ENCODE data around the gene RPL22.

RPL22 gene

DNA sequence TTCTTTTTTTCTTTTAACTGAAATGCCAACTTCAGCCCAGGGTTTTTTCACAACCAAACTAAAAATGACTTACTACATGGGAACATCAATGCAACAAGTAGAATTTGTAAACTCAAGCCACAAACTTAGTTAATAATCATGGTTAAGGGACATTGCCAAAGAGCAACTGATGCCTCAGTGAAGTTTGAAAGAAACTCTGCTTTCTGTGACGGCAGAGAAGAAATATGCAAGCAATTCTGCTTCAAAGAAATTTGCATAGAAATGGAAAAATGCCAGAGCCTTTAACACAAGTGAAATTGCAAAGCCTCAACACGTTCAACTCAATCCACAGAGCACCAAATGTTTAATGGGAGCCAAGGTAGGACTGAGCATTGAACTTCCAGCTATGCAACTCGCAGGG is 14.2 kb downstream of the RPL22 start:
- no peak overlapping the region for H2AK5ac ChIP-seq (ENCODE audit: low read length, severe bottlenecking)
- H3K4me3 ChIP-seq (ENCODE audit: insufficient read depth in 1 of 2, low read depth in 1 of 2, low read length in 2 of 2), result no peak overlapping the region
- H3K9me3 ChIP-seq (ENCODE audit: control insufficient read depth, low read length), result no peaks in the 10 kb centered on the region
- H3K23ac ChIP-seq (ENCODE audit: low read length in 2 of 2), result no peak overlapping the region
- peaks cover 27% of the 10 kb centered on the region for H3K4me1 ChIP-seq (ENCODE audit: control insufficient read depth, insufficient read depth, low read depth, low read length)
- H4K8ac ChIP-seq (ENCODE audit: low read length), result no peak overlapping the region
- no peak overlapping the region for H2BK15ac ChIP-seq (ENCODE audit: low read depth, poor library complexity, severe bottlenecking)
- peak; percentile 21 for DNase-seq
- H3K4ac ChIP-seq (ENCODE audit: low read depth in 1 of 2, low read length in 2 of 2), result no peak overlapping the region
- H3K36me3 ChIP-seq (ENCODE audit: control insufficient read depth in 1 of 2, insufficient read depth in 2 of 2, low read depth in 1 of 2, low read length in 2 of 2), result peaks cover 42 to 45% of the 10 kb centered on the region in 2 experiments
- peak overlapping the region; percentile 56 for H3K27ac ChIP-seq (ENCODE audit: low read length, poor library complexity, severe bottlenecking)
- H4K91ac ChIP-seq (ENCODE audit: low read length), result no peak overlapping the region
- no peak overlapping the region for H2BK5ac ChIP-seq (ENCODE audit: low read depth, low read length, poor library complexity, severe bottlenecking)
- H2AFZ ChIP-seq (ENCODE audit: low read depth, low read length), result no peak overlapping the region
- no peak overlapping the region for H3K18ac ChIP-seq (ENCODE audit: low read depth in 1 of 2, low read length in 2 of 2)
- no peak overlapping the region for H3K14ac ChIP-seq (ENCODE audit: low read length in 2 of 2)
- peaks cover 8 to 13% of the 10 kb centered on the region in 2 experiments for H3K27me3 ChIP-seq (ENCODE audit: control insufficient read depth in 1 of 2, insufficient read depth in 1 of 2, low read length in 2 of 2)
- no peak overlapping the region for H2BK120ac ChIP-seq (ENCODE audit: low read depth, low read length)
- WGBS, result 80% methylated on average over 3 of the region's 3 CpGs
- no peak overlapping the region for H3K4me2 ChIP-seq (ENCODE audit: low read length, poor library complexity, severe bottlenecking)
- peaks cover 18% of the 10 kb centered on the region for H3K79me1 ChIP-seq (replicated peaks; ENCODE audit: low read length, poor library complexity, severe bottlenecking)
- no peak overlapping the region for H3K9ac ChIP-seq (ENCODE audit: low read length)
- H2BK12ac ChIP-seq (ENCODE audit: low read length in 2 of 2), result no peak overlapping the region

GRCh38 chr1:6184083-6184783 is 15.2 kb downstream of the RPL22 start:
- H3K4me2 ChIP-seq (ENCODE audit: low read length, poor library complexity, severe bottlenecking), result no peak overlapping the region
- H3K23ac ChIP-seq (ENCODE audit: low read length in 2 of 2), result no peak overlapping the region
- H4K91ac ChIP-seq (ENCODE audit: low read length), result no peak overlapping the region
- peaks cover 35% of the 10 kb centered on the region for H3K4me1 ChIP-seq (ENCODE audit: control insufficient read depth, insufficient read depth, low read depth, low read length)
- no peak overlapping the region for H3K14ac ChIP-seq (ENCODE audit: low read length in 2 of 2)
- H2BK15ac ChIP-seq (ENCODE audit: low read depth, poor library complexity, severe bottlenecking), result no peak overlapping the region
- H3K27ac ChIP-seq (ENCODE audit: low read length, poor library complexity, severe bottlenecking), result peak overlapping the region; percentile 23
- H4K8ac ChIP-seq (ENCODE audit: low read length), result no peak overlapping the region
- H3K9me3 ChIP-seq (ENCODE audit: control insufficient read depth, low read length), result no peaks in the 10 kb centered on the region
- DNase-seq, result no peak
- no peak overlapping the region for H3K18ac ChIP-seq (ENCODE audit: low read depth in 1 of 2, low read length in 2 of 2)
- peaks cover 8 to 13% of the 10 kb centered on the region in 2 experiments for H3K27me3 ChIP-seq (ENCODE audit: control insufficient read depth in 1 of 2, insufficient read depth in 1 of 2, low read length in 2 of 2)
- peaks cover 37 to 38% of the 10 kb centered on the region in 2 experiments for H3K36me3 ChIP-seq (ENCODE audit: control insufficient read depth in 1 of 2, insufficient read depth in 2 of 2, low read depth in 1 of 2, low read length in 2 of 2)
- no peak overlapping the region for H2AFZ ChIP-seq (ENCODE audit: low read depth, low read length)
- WGBS, result 92% methylated on average over 12 of the region's 13 CpGs
- peak overlapping the region in 1 of 2 experiments; percentile 18 for H2BK12ac ChIP-seq (ENCODE audit: low read length in 2 of 2)
- H3K4ac ChIP-seq (ENCODE audit: low read depth in 1 of 2, low read length in 2 of 2), result no peak overlapping the region
- H2BK5ac ChIP-seq (ENCODE audit: low read depth, low read length, poor library complexity, severe bottlenecking), result no peak overlapping the region
- peak overlapping the region; percentile 73 for H2AK5ac ChIP-seq (ENCODE audit: low read length, severe bottlenecking)
- H2BK120ac ChIP-seq (ENCODE audit: low read depth, low read length), result no peak overlapping the region
- H3K4me3 ChIP-seq (ENCODE audit: insufficient read depth in 1 of 2, low read depth in 1 of 2, low read length in 2 of 2), result no peak overlapping the region
- peaks cover 17% of the 10 kb centered on the region for H3K79me1 ChIP-seq (replicated peaks; ENCODE audit: low read length, poor library complexity, severe bottlenecking)
- no peak overlapping the region for H3K9ac ChIP-seq (ENCODE audit: low read length)

DNA sequence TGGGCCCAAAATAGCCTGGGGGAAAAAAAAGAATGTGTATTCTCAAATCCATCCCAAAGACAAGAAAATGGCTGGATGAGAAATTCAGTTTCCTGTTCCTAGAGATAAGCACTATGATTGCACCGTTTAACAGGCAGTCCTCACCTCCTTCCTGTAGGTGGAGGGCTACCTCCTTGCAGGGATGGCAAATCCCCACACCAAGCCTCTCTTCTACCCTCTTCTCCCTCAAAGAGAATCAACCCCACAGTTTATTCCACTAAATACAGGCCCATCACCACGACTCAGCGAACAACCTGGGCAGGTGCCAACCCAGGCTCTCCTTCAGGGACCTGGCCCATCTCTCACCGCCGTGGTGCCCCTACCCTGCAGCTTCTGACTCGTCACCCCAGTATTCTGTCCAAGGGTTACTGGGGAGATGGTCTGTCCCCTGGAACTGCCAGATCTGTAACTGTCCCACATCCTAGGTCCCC is 15.8 kb downstream of the RPL22 start:
- no peak overlapping the region for H3K4me2 ChIP-seq (ENCODE audit: low read length, poor library complexity, severe bottlenecking)
- no peak overlapping the region for H3K14ac ChIP-seq (ENCODE audit: low read length in 2 of 2)
- H3K79me1 ChIP-seq (replicated peaks; ENCODE audit: low read length, poor library complexity, severe bottlenecking), result peaks cover 17% of the 10 kb centered on the region
- H3K27me3 ChIP-seq (ENCODE audit: control insufficient read depth in 1 of 2, insufficient read depth in 1 of 2, low read length in 2 of 2), result peaks cover 14 to 19% of the 10 kb centered on the region in 2 experiments
- peak overlapping the region in 1 of 2 experiments; percentile 89 for H3K23ac ChIP-seq (ENCODE audit: low read length in 2 of 2)
- H4K8ac ChIP-seq (ENCODE audit: low read length), result no peak overlapping the region
- H3K9me3 ChIP-seq (ENCODE audit: control insufficient read depth, low read length), result no peaks in the 10 kb centered on the region
- WGBS, result 69% methylated on average over 6 of the region's 6 CpGs
- H3K18ac ChIP-seq (ENCODE audit: low read depth in 1 of 2, low read length in 2 of 2), result no peak overlapping the region
- DNase-seq, result no peak
- H3K4me3 ChIP-seq (ENCODE audit: insufficient read depth in 1 of 2, low read depth in 1 of 2, low read length in 2 of 2), result no peak overlapping the region
- no peak overlapping the region for H2AK5ac ChIP-seq (ENCODE audit: low read length, severe bottlenecking)
- no peak overlapping the region for H2AFZ ChIP-seq (ENCODE audit: low read depth, low read length)
- H3K27ac ChIP-seq (ENCODE audit: low read length, poor library complexity, severe bottlenecking), result no peak overlapping the region
- H2BK12ac ChIP-seq (ENCODE audit: low read length in 2 of 2), result peak overlapping the region in 1 of 2 experiments; percentile 25
- H3K4me1 ChIP-seq (ENCODE audit: control insufficient read depth, insufficient read depth, low read depth, low read length), result peaks cover 38% of the 10 kb centered on the region
- H3K9ac ChIP-seq (ENCODE audit: low read length), result no peak overlapping the region
- no peak overlapping the region for H3K4ac ChIP-seq (ENCODE audit: low read depth in 1 of 2, low read length in 2 of 2)
- peaks cover 31% of the 10 kb centered on the region in 2 experiments for H3K36me3 ChIP-seq (ENCODE audit: control insufficient read depth in 1 of 2, insufficient read depth in 2 of 2, low read depth in 1 of 2, low read length in 2 of 2)
- H2BK120ac ChIP-seq (ENCODE audit: low read depth, low read length), result no peak overlapping the region
- no peak overlapping the region for H4K91ac ChIP-seq (ENCODE audit: low read length)
- no peak overlapping the region for H2BK15ac ChIP-seq (ENCODE audit: low read depth, poor library complexity, severe bottlenecking)
- H2BK5ac ChIP-seq (ENCODE audit: low read depth, low read length, poor library complexity, severe bottlenecking), result no peak overlapping the region

- H3K36me3 ChIP-seq (ENCODE audit: control insufficient read depth in 1 of 2, insufficient read depth in 2 of 2, low read depth in 1 of 2, low read length in 2 of 2), result peaks cover 15 to 17% of the 10 kb centered on the region in 2 experiments
- H2AK5ac ChIP-seq (ENCODE audit: low read length, severe bottlenecking), result no peak overlapping the region
- H3K9ac ChIP-seq (ENCODE audit: low read length), result no peak overlapping the region
- H2BK120ac ChIP-seq (ENCODE audit: low read depth, low read length), result no peak overlapping the region
- no peak overlapping the region for H2BK15ac ChIP-seq (ENCODE audit: low read depth, poor library complexity, severe bottlenecking)
- no peak overlapping the region for H3K23ac ChIP-seq (ENCODE audit: low read length in 2 of 2)
- no peak for DNase-seq
- H2BK12ac ChIP-seq (ENCODE audit: low read length in 2 of 2), result no peak overlapping the region
- H2BK5ac ChIP-seq (ENCODE audit: low read depth, low read length, poor library complexity, severe bottlenecking), result no peak overlapping the region
- no peaks in the 10 kb centered on the region for H3K9me3 ChIP-seq (ENCODE audit: control insufficient read depth, low read length)
- peaks cover 40% of the 10 kb centered on the region for H3K4me1 ChIP-seq (ENCODE audit: control insufficient read depth, insufficient read depth, low read depth, low read length)
- H4K8ac ChIP-seq (ENCODE audit: low read length), result no peak overlapping the region
- H3K14ac ChIP-seq (ENCODE audit: low read length in 2 of 2), result no peak overlapping the region
- no peak overlapping the region for H3K4ac ChIP-seq (ENCODE audit: low read depth in 1 of 2, low read length in 2 of 2)
- peaks cover 36 to 41% of the 10 kb centered on the region in 2 experiments for H3K27me3 ChIP-seq (ENCODE audit: control insufficient read depth in 1 of 2, insufficient read depth in 1 of 2, low read length in 2 of 2)
- peaks cover 17% of the 10 kb centered on the region for H3K79me1 ChIP-seq (replicated peaks; ENCODE audit: low read length, poor library complexity, severe bottlenecking)
- no peak overlapping the region for H4K91ac ChIP-seq (ENCODE audit: low read length)
- H3K18ac ChIP-seq (ENCODE audit: low read depth in 1 of 2, low read length in 2 of 2), result no peak overlapping the region
- no peak overlapping the region for H3K4me2 ChIP-seq (ENCODE audit: low read length, poor library complexity, severe bottlenecking)
- no peak overlapping the region for H2AFZ ChIP-seq (ENCODE audit: low read depth, low read length)
- WGBS, result 45% methylated on average over 10 of the region's 10 CpGs
- H3K4me3 ChIP-seq (ENCODE audit: insufficient read depth in 1 of 2, low read depth in 1 of 2, low read length in 2 of 2), result peak overlapping the region in 1 of 2 experiments; percentile 42
- H3K27ac ChIP-seq (ENCODE audit: low read length, poor library complexity, severe bottlenecking), result no peak overlapping the region
These were observed 18.0 kb downstream of the RPL22 start for GRCh38 chr1:6181347-6181770.

Data from mesenchymal stem cell (in vitro differentiated cells and primary cell).